SK-N-SH (cell line): ENCODE results near the gene ENSA. TPM values are rescaled to one million over a fixed set of nuclear protein-coding genes. Genes with fewer than 3 reads are reported as not detected.

Source experiments
- CTCF ChIA-PET: fragments of 300-600, 350-600 bp; formaldehyde crosslinking; extraction: SDS; loops from one replicate; lab custom pipeline; 2021; lab: Yijun Ruan, JAX
- POLR2A ChIA-PET: fragments of 350-600 bp; sonication (Branson Sonifier 250); formaldehyde crosslinking; extraction: SDS; loops from one replicate; lab custom pipeline; 2020; ENCODE audit warnings: antibody characterized with exemption, inconsistent platforms; lab: Yijun Ruan, JAX
- DNase-seq: peaks from one replicate; pipeline ENCODE4 v3.0.0; 2012
- H2AFZ ChIP-seq: fragments of 200-600 bp; sonication (generic); 2 replicates; pipeline ENCODE4 v1.8.1; 2016; ENCODE audit warnings: antibody characterized with exemption, mild to moderate bottlenecking, low read depth
- H3F3A ChIP-seq: fragments of 200-600 bp; sonication (generic); replicated peaks from 2 replicates; pipeline ENCODE3; 2016; ENCODE audit warnings: antibody characterized with exemption, mild to moderate bottlenecking; ENCODE audit not compliant: insufficient read depth
- H3K27ac ChIP-seq, 2 experiments: fragments of 200-500 bp in 1 of 2; fragments of 200-600 bp in 1 of 2; sonication (Bioruptor generic) in 1 of 2; sonication (generic), shearing (Covaris generic) in 1 of 2; 2 replicates each; pipeline versions ENCODE4 v1.5.1 to v1.6.1; 2014 to 2016; ENCODE audit warnings: low read depth in 2 of 2, inconsistent platforms in 1 of 2, low read length in 1 of 2, mild to moderate bottlenecking in 1 of 2, mixed read lengths in 1 of 2
- H3K27me3 ChIP-seq: fragments of 200-600 bp; sonication (generic), shearing (Covaris generic); 2 replicates; pipeline ENCODE4 v1.6.1; 2016; ENCODE audit warnings: mixed run types; ENCODE audit not compliant: insufficient read depth
- H3K36me3 ChIP-seq, 2 experiments: fragments of 200-500 bp in 1 of 2; fragments of 200-600 bp in 1 of 2; sonication (Bioruptor generic) in 1 of 2; sonication (generic) in 1 of 2; replicated peaks in 1 of 2; 2 replicates each; pipeline versions ENCODE3 to v1.5.1; 2014 to 2016; ENCODE audit warnings: low read length in 1 of 2, mild to moderate bottlenecking in 1 of 2; ENCODE audit not compliant: insufficient read depth in 2 of 2, control insufficient read depth in 1 of 2
- H3K4me1 ChIP-seq, 2 experiments: fragments of 200-500 bp in 1 of 2; fragments of 200-600 bp in 1 of 2; sonication (Bioruptor generic) in 1 of 2; sonication (generic), shearing (Covaris generic) in 1 of 2; 2 replicates each; pipeline versions ENCODE4 v1.5.1 to v1.6.1; 2014 to 2016; ENCODE audit warnings: low read depth in 1 of 2, low read length in 1 of 2, mixed run types in 1 of 2; ENCODE audit not compliant: insufficient read depth in 2 of 2, control insufficient read depth in 1 of 2
- H3K4me2 ChIP-seq: fragments of 200-600 bp; sonication (generic), shearing (Covaris generic); 2 replicates; pipeline ENCODE4 v1.6.1; 2017; ENCODE audit warnings: mixed run types
- H3K4me3 ChIP-seq, 2 experiments: fragments of 200-500 bp in 1 of 2; fragments of 200-600 bp in 1 of 2; sonication (Bioruptor generic) in 1 of 2; sonication (generic), shearing (Covaris generic) in 1 of 2; 2 replicates each; pipeline versions ENCODE4 v1.5.1 to v1.8.1; 2014 to 2016; ENCODE audit warnings: low read depth in 2 of 2, inconsistent platforms in 1 of 2, low read length in 1 of 2, mild to moderate bottlenecking in 1 of 2, mixed read lengths in 1 of 2, moderate library complexity in 1 of 2
- H3K79me2 ChIP-seq: fragments of 200-600 bp; sonication (generic); 2 replicates; pipeline ENCODE4 v1.8.1; 2017; ENCODE audit warnings: mild to moderate bottlenecking; ENCODE audit not compliant: insufficient read depth
- H3K9ac ChIP-seq: fragments of 200-600 bp; sonication (generic); 2 replicates; pipeline ENCODE4 v1.6.1; 2017; ENCODE audit warnings: mixed run types
- H3K9me2 ChIP-seq: fragments of 200-600 bp; sonication (generic); 2 replicates; pipeline ENCODE4 v1.6.1; 2017; ENCODE audit warnings: mixed run types
- H3K9me3 ChIP-seq: fragments of 200-600 bp; sonication (generic); 2 replicates; pipeline ENCODE4 v1.6.1; 2017; ENCODE audit warnings: mixed run types, mild to moderate bottlenecking, moderate library complexity
- H4K20me1 ChIP-seq: fragments of 200-600 bp; sonication (generic); 2 replicates; pipeline ENCODE4 v1.6.1; 2017; ENCODE audit warnings: mild to moderate bottlenecking, mixed run types; ENCODE audit not compliant: insufficient read depth
- CHD2 ChIP-seq: fragments of 150-350 bp; IDR thresholded peaks from 2 replicates; pipeline ENCODE4 v1.6.1; 2018; ENCODE audit warnings: low read length; ENCODE audit not compliant: partially characterized antibody
- CTCF ChIP-seq: fragments of 200-600 bp; sonication (generic); IDR thresholded peaks from 2 replicates; pipeline ENCODE4 v1.6.1; 2017; ENCODE audit warnings: antibody characterized with exemption, mild to moderate bottlenecking, moderate library complexity
- EZH2phosphoT487 ChIP-seq: fragments of 200-600 bp; sonication (generic); IDR thresholded peaks from 2 replicates; pipeline ENCODE4 v1.6.1; 2017; ENCODE audit warnings: low read depth, mixed run types, mild to moderate bottlenecking, antibody characterized with exemption, moderate library complexity, borderline replicate concordance
- FOXJ3 ChIP-seq: sonication (generic); formaldehyde crosslinking; IDR thresholded peaks from 2 replicates; pipeline ENCODE4 v1.5.1; 2020; ENCODE audit warnings: mild to moderate bottlenecking, missing genetic modification reagents
- FOXM1 ChIP-seq: IDR thresholded peaks from 2 replicates; pipeline ENCODE4 v1.4.0; 2012; ENCODE audit warnings: low read depth, mild to moderate bottlenecking
- GABPA ChIP-seq: IDR thresholded peaks from 2 replicates; pipeline ENCODE4 v1.4.0; 2012; ENCODE audit warnings: low read depth, mild to moderate bottlenecking
- IRF3 ChIP-seq: fragments of 150-350 bp; IDR thresholded peaks from 2 replicates; pipeline ENCODE4 v1.6.1; 2016; ENCODE audit warnings: mild to moderate bottlenecking, low read depth, low read length
- NFIC ChIP-seq: IDR thresholded peaks from 2 replicates; pipeline ENCODE4 v1.4.0; 2012; ENCODE audit warnings: borderline replicate concordance
- NRF1 ChIP-seq: IDR thresholded peaks from 2 replicates; pipeline ENCODE4 v1.6.1; 2012; ENCODE audit warnings: low read depth, mild to moderate bottlenecking, low read length
- PBX3 ChIP-seq: IDR thresholded peaks from 2 replicates; pipeline ENCODE4; 2012
- RAD21 ChIP-seq: IDR thresholded peaks from 2 replicates; pipeline ENCODE4 v1.6.1; 2012; ENCODE audit warnings: mild to moderate bottlenecking, low read length
- REST ChIP-seq: IDR thresholded peaks from 2 replicates; pipeline ENCODE4 v1.6.1; 2012; ENCODE audit warnings: mild to moderate bottlenecking, low read depth, low read length, moderate library complexity
- SMC3 ChIP-seq: IDR thresholded peaks from 2 replicates; pipeline ENCODE4 v1.6.1; 2012; ENCODE audit warnings: low read depth, low read length, improper control_type of control experiment
- WGBS: methylation state at CpG from one replicate; pipeline ENCODE4 v1.1.6; 2017; ENCODE audit warnings: low lambda C conversion rate; 5-methylcytosine and 5-hydroxymethylcytosine counted together
- polyA plus RNA-seq, 3 experiments: library from polyadenylated mRNA; depleted of rRNA; stranded (reverse); fragments of >200 nt; gene quantifications; 2 replicates each; pipeline ENCODE4 v1.2.3, GENCODE V29; 2012

ENSA gene
- polyA plus RNA-seq, 1 of the 3 experiments (the other 2 are of a cell fraction) = 56.3 TPM

- Histone ChIP-seq H2AFZ (no peak overlapping the region), H3K36me3 (peaks cover 58 to 75% of the 10 kb centered on the region in 2 experiments)
- TF ChIP-seq NFIC (no peak), FOXJ3 (CRISPR knock-in tag) (no peak), RAD21 (no peak), CHD2 (no peak), EZH2phosphoT487 (no peak), NRF1 (no peak), IRF3 (no peak), FOXM1 (no peak), CTCF (no peak), SMC3 (no peak), PBX3 (no peak), REST (no peak), GABPA (no peak)
- TF ChIP-seq, all 33 proteins: peak for 0
- ChIA-PET CTCF (interaction anchor here (1.2 to 13.4 kb wide), 3 partner anchors 9 to 44 kb away, joined by 4 to 142 read pairs (median 9); no protein-coding TSS in a partner anchor), POLR2A (interaction anchor here (7.0 kb wide), 1 partner anchor 11 kb away, joined by 149 read pairs; no protein-coding TSS in a partner anchor)
- Histone ChIP-seq H3K27ac (peak overlapping the region; percentile 41 to 100; a peak in 3 of 4 replicates), H3K9me3 (no peaks in the 10 kb centered on the region), H3K4me1 (peaks cover 15 to 28% of the 10 kb centered on the region in 2 experiments; a peak in 3 of 4 replicates), H3K27me3 (no peaks in the 10 kb centered on the region), H3K79me2 (peaks cover 98% of the 10 kb centered on the region), H3K9ac (peak overlapping the region; percentile 100), H3K9me2 (no peaks in the 10 kb centered on the region), H3K4me2 (peak overlapping the region; percentile 89), H4K20me1 (peaks cover 77% of the 10 kb centered on the region), H3F3A (peaks cover 75% of the 10 kb centered on the region), H3K4me3 (peak overlapping the region; percentile 95 to 98; a peak in 3 of 4 replicates)
- DNase-seq = no peak
- 5% methylated on average over 4 of the region's 4 CpGs for WGBS
These were observed 53.1 kb downstream of the ENSA start for GRCh38 chr1:150576367-150576711.
